Putamen (tissue), 1 donor: Measurements from ENCODE around the gene PRSS8.
"Not testable (repeated sequence)": the region's sequence is repeated elsewhere in the genome, so short reads cannot be mapped to it uniquely, and the experiment has no call there.

Experiments used
- DNase-seq: peaks from one replicate; pipeline ENCODE4 v3.0.0-alpha.2; 2016; ENCODE audit warnings: low spot score

Gene PRSS8

GRCh38 chr16:31105677-31106213 is 29.8 kb downstream of the PRSS8 start:
- DNase-seq, result peak; percentile 69

GRCh38 chr16:31100876-31101641 is 34.5 kb downstream of the PRSS8 start:
- not testable (repeated sequence) for DNase-seq

DNA sequence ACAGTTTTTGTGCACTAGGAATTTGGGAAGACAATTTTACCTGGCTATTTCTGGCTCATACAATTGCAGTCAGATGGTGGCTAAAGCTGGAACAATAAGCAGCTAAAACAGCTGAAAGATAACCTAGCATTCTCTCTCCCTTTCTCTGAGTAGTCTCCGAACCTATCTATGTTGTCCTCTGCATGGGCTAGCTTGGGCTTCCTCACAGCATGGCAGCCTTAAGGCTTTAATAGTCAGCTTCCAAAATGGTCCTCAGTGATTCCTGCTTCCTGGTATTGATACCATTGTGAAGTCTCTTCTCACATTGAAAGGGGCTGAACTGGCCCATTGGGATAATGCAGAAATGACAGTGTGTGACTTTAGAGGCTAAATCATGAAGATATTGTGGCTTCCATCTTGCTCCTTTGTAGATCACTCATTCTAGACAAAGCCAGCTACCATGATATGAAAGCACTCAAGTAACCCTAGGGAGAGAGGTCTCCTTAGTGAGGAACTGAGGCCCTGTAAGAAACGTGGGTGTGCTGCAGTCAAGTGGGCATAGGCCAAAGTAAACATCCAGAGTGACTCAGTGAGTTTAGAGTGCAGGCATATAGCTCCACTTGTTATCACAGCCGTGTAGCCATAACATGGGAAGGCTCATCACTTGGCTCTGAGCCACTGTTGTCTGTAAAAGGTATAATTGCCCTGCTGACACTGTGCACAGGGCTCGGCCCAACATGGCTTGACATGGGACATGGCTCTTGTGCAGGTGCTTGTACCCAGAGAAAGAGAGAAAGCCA is 35.5 kb downstream of the PRSS8 start:
- DNase-seq, result no peak

DNA sequence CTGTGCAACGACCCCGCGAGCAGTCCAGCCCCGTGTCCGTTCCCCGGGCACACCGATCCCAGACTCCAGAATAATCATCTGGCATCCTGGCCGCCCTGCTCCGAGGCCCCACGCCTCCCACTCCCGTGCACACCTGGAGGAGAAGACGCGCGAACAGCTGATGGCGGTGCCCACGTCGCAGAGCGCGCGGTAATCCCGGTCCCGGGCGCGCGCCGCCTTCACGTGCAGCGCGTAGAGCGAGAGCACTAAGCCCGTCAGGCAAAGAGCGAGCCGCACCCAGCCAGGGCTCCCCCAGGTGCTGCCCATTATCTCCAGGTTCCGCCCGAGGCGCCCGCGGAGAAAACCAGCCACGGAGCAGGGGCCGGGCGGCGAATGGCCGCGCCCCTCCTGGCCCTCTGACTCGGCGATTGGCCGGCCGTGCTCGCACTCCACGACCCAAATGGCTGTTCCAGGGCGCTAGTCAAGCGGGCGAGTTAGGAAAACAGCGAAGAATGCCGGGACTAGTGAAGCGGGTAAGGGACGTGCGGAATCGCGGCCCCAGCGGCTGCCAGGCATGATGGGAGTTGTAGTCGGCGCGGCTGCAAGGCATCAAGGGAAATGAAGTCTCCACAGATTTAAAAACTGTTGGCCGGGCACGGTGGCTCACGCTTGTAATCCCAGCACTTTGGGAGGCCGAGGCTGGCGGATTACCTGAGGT is 41.0 kb downstream of the PRSS8 start, which contains the start of gene VKORC1:
TSS of gene VKORC1 (minus strand) at position 374 of the 697 bp plus-strand sequence. CDS start at position 306, 68 bp downstream.
- peak; percentile 95 for DNase-seq

DNA sequence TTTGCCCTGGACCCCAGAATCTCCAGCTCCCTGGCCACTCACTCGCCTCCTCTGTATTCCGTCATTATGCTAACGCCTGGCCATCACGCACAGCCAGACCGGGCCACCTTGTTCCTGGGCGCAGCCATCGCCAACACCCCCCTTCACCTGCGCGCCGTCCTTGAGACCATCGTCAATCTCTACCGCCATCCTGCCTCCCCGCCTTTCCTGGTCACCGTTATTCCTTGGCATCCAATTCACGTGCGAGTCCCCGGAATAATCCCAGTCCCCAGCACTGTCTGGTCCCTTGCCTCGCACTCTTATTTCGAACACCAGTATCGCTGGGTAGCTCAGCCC is 41.5 kb downstream of the PRSS8 start:
- DNase-seq, result no peak

DNA sequence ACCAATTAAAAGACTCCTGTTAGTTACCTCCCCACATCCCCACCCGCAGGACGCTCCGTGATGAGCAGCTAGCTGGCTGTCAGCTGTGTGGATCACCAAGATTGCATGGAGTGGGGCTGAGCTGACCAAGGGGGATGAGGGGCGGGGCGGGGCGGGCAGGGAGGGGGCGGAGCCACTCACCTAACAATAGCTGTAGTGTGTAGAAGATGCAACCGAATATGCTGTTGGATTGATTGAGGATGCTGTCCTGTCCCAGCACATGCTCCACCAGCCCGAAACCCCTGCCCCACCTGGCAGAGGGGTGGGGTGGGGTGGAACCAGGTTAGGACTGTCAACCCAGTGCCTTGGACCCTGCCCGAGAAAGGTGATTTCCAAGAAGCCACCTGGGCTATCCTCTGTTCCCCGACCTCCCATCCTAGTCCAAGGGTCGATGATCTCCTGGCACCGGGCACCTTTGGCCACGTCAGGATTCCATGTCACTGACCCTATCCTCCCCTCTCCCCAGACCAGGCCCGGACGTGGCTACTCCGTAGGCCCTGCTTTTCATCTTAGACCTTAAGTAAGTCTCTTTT is 42.3 kb downstream of the PRSS8 start:
- peak; percentile 61 for DNase-seq

GRCh38 chr16:31092330-31092729 is 43.2 kb downstream of the PRSS8 start:
- DNase-seq, result no peak

- no peak for DNase-seq
Measured at GRCh38 chr16:31090540-31090939, 45.0 kb downstream of the PRSS8 start.

DNA sequence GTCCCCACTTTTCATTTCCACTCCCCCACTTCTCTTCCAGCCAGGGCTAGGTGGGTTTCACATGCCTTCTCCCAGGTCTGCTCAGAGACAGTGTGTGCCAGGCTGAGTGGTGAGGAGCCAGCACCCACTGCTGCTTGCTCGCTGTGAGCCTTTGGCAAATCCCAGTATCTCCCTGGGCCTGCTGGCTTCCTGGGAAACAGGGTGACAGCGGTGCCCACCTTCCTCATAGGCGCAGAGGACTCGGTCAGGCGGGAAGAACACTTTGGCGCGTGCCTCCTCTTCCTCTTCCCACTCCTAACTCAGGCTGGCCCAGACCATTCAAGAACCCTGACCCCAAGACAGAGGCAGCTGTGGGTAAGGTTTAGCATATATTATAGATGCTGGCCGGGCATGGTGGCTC is 46.3 kb downstream of the PRSS8 start:
- no peak for DNase-seq

DNA sequence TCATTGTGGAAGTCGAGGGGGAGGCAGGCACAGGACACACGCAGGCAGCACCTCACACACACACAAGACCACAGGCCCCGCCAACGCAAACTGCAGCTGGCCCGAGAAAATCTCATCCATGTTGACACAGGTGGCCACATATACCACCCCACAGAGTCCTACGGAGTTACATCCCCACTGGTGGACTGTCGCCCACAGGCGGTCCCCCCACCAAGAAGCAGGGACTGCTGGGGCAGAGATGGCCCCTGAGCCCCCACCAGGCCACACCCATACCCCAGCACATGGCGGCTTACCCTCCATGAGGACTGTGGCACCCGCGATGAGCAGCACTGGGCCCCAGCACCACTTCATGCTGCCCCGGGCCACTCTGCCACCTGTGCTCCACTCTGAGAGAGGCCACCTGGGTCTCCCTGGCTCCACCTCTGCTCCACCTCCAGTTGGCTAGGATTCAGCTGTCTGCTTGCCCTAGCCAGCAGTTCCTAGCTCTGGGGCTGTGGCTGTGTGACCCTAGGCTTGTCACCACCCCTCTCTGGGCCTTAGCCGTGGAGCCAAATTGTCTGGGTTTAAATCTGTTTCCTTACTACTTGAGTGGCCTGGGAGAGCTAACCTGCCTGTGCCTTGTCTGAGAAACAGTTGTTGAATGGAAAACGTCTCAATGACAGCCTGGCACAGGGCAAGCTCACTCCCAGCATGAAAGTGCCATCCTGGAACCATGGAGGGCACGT is 46.9 kb downstream of the PRSS8 start, which contains the start of gene PRSS53:
TSS of gene PRSS53 (minus strand) at position 485 of the 725 bp plus-strand sequence. CDS start at position 351, 134 bp downstream.
- DNase-seq, result no peak

- no peak for DNase-seq
Measured at GRCh38 chr16:31087971-31088370, 47.6 kb downstream of the PRSS8 start.

GRCh38 chr16:31087481-31087880 is 48.0 kb downstream of the PRSS8 start:
- DNase-seq, result no peak

GRCh38 chr16:31086629-31086906 is 49.0 kb downstream of the PRSS8 start:
- no peak for DNase-seq

- DNase-seq, result no peak
Measured at GRCh38 chr16:31085873-31086628, 49.5 kb downstream of the PRSS8 start.

DNA sequence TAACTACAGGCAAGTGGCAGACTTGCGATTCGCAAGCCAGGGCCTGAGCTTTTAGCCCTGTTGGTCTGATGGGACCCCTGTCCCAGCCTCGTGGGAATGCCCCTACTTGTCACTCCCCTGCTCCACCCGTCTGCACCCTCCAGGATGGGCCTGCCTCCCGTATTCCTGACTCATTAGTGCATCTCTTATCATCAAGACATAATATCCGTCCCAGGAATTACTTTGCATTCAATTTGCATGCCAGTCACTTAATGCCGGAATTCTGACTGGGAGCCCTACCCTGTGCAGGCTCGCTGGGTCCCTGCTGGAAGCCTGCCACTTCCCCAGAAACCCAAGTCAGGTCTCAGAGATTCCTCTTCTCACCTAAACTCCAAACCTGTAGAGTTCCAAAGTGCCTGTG is 50.1 kb downstream of the PRSS8 start:
- no peak for DNase-seq

DNA sequence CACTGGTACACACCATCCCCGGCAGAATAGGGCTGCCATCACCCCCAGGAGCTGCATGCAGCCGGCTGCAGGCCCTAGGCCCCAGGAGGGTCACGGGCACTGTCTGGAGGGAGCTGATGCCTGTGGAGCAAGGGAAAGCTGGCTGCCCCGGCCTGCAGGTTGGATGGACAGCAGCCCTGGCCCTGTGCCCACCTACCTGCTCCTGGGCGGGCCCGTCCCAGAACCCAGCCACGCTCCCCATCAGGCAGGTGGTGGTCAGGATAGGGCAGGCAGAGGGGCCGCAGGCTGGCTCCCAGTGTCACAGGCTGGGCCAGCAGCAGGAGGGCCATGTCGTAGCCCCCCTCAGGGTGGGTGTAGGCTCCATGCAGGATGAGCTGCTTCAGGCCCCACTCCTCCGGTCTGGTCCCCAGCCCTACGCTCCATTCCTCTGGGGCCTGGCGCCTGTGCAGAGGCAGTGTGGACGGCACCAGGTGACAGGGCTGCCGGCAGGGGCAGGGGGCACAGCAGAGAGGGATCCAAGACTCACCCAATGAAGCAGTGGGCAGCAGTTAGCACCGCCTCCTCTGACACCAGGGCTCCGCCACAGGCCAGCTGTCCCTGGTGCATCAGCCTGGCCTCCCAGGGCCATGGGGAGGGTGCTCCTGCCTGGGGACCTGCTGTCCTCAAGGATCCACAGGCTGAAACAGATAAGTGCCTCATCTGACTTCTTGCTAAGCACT is 50.8 kb downstream of the PRSS8 start:
- no peak for DNase-seq

DNA sequence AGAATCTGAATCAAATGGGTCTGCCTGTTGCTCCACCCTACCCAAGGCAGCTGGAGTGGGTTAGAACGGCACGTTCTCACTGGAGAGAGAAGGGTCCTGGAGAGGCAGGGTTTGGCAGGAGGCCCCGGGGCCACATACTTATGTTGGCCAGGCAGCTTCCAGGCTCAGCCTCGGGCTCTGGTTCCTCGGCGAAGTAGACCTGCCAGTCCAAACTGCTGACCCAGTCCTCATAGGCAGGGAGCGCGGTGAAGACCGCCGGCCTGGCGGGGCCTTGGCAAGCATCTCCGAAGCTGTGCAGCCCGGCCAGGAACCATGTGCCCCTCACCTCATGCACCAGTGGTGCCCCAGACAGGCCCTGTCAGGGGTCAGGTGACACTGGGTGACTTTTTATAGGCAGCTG is 51.5 kb downstream of the PRSS8 start:
- no peak for DNase-seq

- no peak for DNase-seq
Measured at GRCh38 chr16:31083556-31083955, 52.0 kb downstream of the PRSS8 start.

GRCh38 chr16:31083081-31083480 is 52.4 kb downstream of the PRSS8 start:
- no peak for DNase-seq

DNA sequence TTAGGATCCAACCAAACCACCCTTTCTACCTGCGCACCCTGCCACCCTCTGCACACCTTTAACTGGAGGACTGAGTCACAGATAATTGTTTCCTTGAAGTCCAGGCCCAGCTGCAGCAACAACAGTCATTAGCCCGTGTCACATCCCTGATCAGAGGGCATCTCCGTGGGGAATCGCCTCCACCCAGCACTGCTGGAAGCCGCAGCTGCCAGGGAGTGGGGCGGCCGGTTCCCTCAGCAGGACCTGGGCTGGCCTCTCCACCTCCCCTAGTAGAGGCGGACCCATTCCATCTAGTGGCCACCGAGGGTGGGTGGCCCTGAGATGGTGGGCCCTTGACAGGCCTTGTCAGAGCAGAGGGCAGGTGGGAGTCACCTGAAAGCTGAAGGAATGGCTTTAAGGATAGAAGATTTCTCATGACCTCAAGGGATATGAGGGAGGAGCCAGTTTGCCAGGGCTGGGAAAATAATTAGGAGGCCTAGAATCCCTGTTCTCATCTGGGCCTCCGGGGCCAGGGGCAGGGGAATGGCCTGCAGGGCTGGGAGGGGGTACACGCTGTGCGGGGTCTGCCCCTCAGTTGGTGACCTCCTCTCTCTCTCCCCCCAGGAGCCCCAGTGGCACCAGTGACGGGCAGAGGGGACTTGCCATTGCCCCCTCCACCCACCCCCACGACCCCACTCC is 53.0 kb downstream of the PRSS8 start:
- no peak for DNase-seq
